Left renal pelvis (tissue), 4 donors: Measurements from ENCODE around the gene TIMM23. TPM values are rescaled to one million over a fixed set of nuclear protein-coding genes. Genes with fewer than 3 reads are reported as not detected.
"Not testable (repeated sequence)": the region's sequence is repeated elsewhere in the genome, so short reads cannot be mapped to it uniquely, and the experiment has no call there.

ENCODE experiments used
- DNase-seq, 4 donors: peaks; one replicate each; pipeline ENCODE4 v3.0.0-alpha.2; 2013; ENCODE audit warnings: low read depth in 4 of 4, low spot score in 3 of 4
- polyA plus RNA-seq, 4 donors: library from polyadenylated mRNA; unstranded; fragments of 120-200 nt; gene quantifications; one replicate each; pipeline ENCODE4 v1.2.1, GENCODE V29; 2013; ENCODE audit not compliant: insufficient read length in 4 of 4

The TIMM23 gene
- polyA plus RNA-seq, 4 donors: 46.5 to 70.4 (median 63.0) TPM

- no peak for DNase-seq
Measured at GRCh38 chr10:46020344-46020657, 48.0 kb downstream of the TIMM23 start.

- peak; percentile 51 to 74 (median 62) for DNase-seq
Measured at GRCh38 chr10:46022978-46023702, 50.9 kb downstream of the TIMM23 start.

- DNase-seq: no peak
Measured at GRCh38 chr10:46024948-46025347, 52.7 kb downstream of the TIMM23 start.

GRCh38 chr10:46025406-46025805 is 53.1 kb downstream of the TIMM23 start:
- DNase-seq: no peak

GRCh38 chr10:46026106-46026505 is 53.8 kb downstream of the TIMM23 start:
- no peak for DNase-seq

- DNase-seq: no peak
Measured at GRCh38 chr10:46028584-46029460, 56.5 kb downstream of the TIMM23 start.

- DNase-seq: no peak
Measured at GRCh38 chr10:46029461-46030030, 57.3 kb downstream of the TIMM23 start.

GRCh38 chr10:46030091-46030937 is 58.0 kb downstream of the TIMM23 start, which contains the start of gene NCOA4:
Gene NCOA4 (minus strand): TSS chr10:46030623. CDS start chr10:46016680, 13,943 bp downstream.
- DNase-seq: peak; percentile 93 to 97 (median 94)

GRCh38 chr10:46031648-46032532 is 59.6 kb downstream of the TIMM23 start:
- DNase-seq: no peak

GRCh38 chr10:46033602-46034011 is 61.3 kb downstream of the TIMM23 start:
- no peak for DNase-seq

GRCh38 chr10:46035923-46036849 is 63.9 kb downstream of the TIMM23 start:
- DNase-seq: no peak

GRCh38 chr10:46037107-46037825 is 65.0 kb downstream of the TIMM23 start:
- DNase-seq: peak in 1 of 4 donors; percentile 70

- no peak for DNase-seq
Measured at GRCh38 chr10:46040004-46040403, 67.7 kb downstream of the TIMM23 start.

GRCh38 chr10:46042527-46042926 is 70.2 kb downstream of the TIMM23 start:
- no peak for DNase-seq

- DNase-seq: no peak
Measured at GRCh38 chr10:46046261-46046660, 74.0 kb downstream of the TIMM23 start, which contains the start of gene MSMB. Gene MSMB (minus strand): TSS chr10:46046269. CDS start chr10:46046237, 32 bp downstream.

GRCh38 chr10:46048152-46048551 is 75.9 kb downstream of the TIMM23 start:
- no peak for DNase-seq

- DNase-seq: not testable (repeated sequence)
Measured at GRCh38 chr10:46049497-46049831, 77.2 kb downstream of the TIMM23 start.
